Smooth muscle cell of the coronary artery (primary cell): ENCODE measurements around the gene HSBP1L1. TPM values are rescaled to one million over a fixed set of nuclear protein-coding genes. Genes with fewer than 3 reads are reported as not detected.

Experiments used
- total RNA-seq: library from RNA; depleted of rRNA; stranded (reverse); fragments of >200 nt; gene quantifications from 2 replicates; pipeline ENCODE4 v1.2.3, GENCODE V29; 2014; ENCODE audit warnings: low replicate concordance

HSBP1L1 gene
- 2.7 and 3.0 TPM in 2 replicates for total RNA-seq

DNA sequence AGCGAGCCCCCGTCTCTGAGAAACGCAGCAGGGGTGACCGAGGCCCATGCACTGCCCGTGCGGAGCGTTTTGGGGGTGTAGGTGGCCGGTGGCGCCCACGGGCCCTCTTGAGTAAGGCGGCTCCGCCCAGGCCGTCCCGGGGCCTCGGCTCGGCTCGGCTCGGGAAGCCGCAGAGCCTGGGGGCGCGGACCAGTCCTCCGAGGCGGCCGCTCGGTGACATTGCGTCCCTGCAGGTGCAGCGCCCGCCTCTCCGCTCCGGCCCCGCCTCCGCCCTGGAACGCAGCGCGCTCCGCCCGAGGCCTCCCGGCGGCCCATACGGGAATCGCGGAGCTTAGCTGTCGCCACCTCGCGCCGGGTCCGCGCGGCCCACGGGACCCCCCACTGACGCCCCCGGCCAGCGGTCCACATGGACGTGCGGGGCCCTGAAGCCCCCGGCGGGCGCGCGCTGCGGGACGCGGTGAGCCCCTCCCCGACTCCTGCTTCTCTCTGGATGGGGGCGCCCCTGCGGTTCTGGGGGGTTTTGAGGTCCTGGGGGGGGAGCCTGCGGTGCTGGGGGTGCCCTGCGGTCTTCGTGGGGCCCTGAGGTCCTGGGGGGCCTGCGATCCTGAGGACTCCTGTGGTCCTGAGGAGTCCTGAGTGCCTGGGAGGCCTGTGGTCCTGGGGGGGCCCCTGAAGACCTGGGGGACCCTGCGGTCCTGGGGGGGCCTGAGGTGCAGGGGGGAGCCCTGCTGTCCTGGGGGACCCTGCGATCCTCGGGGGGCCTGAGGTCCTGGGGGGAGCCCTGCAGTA is at the start of gene HSBP1L1:
TSS of gene HSBP1L1 (plus strand) at position 314 of the 789 bp plus-strand sequence. CDS start at position 407, 93 bp downstream.

DNA sequence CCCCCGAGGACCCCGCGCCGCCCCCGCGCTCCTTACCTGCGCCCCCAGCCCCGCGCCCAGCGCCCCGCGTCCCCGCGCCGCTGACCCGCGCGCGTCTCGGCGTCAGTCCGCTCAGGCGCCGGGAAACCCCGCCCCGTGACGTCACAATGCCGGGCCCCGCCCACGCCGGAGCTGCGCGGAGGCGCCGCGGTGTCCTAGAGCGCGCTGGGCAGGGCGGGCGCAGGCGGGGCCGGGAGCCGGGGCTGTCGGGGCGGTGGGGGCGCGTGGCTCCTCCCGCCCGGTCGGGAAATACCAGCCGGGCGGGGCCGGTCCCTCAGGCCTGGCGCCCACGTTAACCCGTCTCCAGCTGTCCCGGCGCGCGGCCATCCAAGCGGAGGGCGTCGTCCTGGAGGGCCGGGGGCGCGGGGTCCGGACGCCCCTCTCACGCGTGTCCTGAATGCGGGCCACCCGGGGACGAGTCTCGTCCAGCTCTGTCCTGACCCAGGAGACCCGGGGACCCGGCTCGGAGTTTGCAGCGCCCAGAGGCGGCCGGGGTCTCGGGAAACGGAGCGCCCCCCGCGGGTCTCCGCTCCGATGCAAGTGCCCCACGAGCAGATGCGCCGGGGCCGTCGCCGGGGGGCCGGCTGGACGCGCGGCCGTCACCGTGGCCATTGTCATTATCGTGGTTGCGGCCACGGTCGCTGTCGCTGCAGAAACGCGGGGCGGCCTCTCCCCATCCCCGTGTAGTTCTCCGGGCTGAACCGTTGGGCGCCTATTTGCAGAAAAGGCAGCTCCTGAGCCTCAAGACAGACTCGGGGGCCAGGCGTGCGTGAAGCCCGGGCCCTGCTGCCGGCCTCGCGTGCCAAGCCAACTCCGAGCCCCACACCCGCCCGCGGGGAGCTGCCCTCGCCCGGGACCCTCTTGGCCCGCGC is 12.6 kb upstream of the HSBP1L1 start, which contains the start of gene SLC66A2:
TSS of gene SLC66A2 (minus strand) at position 109 of the 911 bp plus-strand sequence. CDS start 727 bp downstream, outside the sequence.

DNA sequence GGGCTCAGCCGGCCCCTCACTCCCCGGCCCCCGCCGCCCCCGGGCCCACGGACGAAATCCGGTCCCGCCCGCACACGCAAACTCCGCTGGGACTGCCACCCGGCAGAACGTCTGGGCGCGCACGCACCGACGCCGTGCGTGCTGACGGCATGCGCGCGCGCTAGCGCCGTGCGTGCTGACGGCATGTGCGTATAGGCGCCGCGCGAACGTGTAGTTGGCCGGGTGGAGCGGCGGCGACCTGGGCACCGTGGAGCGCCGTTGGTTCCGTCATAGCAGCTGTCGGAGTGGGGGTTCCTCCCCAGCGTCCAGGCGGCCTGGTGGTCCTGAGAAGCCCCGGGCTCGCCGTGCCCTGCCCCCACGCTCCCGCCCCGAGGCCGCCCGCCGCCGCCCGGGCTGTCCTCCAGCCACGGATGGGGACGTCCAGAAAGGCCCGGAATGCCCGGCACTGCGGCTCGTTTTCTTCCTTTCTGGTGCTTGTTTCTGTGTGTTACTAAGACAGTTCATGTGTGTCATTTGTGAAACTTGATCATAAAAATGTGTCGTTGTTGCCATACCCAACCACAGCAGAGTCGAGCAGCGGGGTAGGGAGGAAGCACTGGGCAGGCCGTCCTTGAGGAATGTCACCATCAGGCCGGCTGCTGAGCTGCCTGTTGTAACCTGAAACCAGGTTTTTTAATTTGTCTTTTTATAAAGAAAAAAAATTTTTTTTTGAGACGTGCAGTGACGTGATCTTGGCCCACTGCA is 24.2 kb downstream of the HSBP1L1 start, which contains the start of gene TXNL4A:
TSS of gene TXNL4A (minus strand) at position 113 of the 744 bp plus-strand sequence. CDS start 171 bp downstream, outside the sequence.

Other genes starting within 250 kb of the HSBP1L1 start
- 0.12 TPM in 1 of 2 replicates, not detected in the other for gene KCNG2, start 166.7 kb upstream of the HSBP1L1 start, total RNA-seq
- gene SLC66A2, start 13.0 kb upstream of the HSBP1L1 start, total RNA-seq = 31.1 and 47.4 TPM in 2 replicates
- gene TXNL4A, start 23.9 kb downstream of the HSBP1L1 start, total RNA-seq = 85.2 and 92.6 TPM in 2 replicates
- gene RBFA, start 69.8 kb downstream of the HSBP1L1 start, total RNA-seq = 24.8 and 26.8 TPM in 2 replicates
- 4.8 and 10.6 TPM in 2 replicates for gene ADNP2, start 144.6 kb downstream of the HSBP1L1 start, total RNA-seq